ENCODE data around the gene CMSS1. TPM values are rescaled to one million over a fixed set of nuclear protein-coding genes. Genes with fewer than 3 reads are reported as not detected.

CMSS1 gene
- total and polyA plus RNA-seq, 2 donors: 14.7 to 25.0 TPM

DNA sequence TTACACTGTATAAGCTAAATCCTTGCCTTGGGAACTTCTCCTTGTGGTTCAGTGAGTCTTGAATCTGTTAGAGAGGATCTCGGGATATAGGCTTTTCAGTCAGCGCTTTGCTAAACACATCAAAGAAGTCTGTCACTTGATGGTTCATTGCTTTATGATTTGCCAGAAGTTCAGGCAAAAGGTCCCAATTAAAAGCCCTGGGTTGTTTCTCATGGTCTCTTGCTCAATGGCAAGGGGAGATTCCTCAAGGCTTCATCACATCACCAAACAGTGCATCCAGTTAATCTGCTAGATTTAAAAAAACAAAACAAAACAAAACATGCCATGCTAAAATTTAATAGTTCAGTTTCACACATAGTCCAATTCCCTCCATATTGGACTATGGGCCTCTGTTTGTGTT lies 181.9 kb downstream of the CMSS1 start:
- Histone ChIP-seq H3K4me1 (ENCODE audit: insufficient read depth) (no peaks in the 10 kb centered on the region), H3K27ac (ENCODE audit: low read depth) (no peak overlapping the region), H3K36me3 (ENCODE audit: insufficient read depth) (no peaks in the 10 kb centered on the region), H3K4me3 (ENCODE audit: low read depth, low read length) (no peak overlapping the region)
- DNase-seq (ENCODE audit: extremely low spot score): no peak
- WGBS: 98% methylated on average over 2 of the region's 2 CpGs

DNA sequence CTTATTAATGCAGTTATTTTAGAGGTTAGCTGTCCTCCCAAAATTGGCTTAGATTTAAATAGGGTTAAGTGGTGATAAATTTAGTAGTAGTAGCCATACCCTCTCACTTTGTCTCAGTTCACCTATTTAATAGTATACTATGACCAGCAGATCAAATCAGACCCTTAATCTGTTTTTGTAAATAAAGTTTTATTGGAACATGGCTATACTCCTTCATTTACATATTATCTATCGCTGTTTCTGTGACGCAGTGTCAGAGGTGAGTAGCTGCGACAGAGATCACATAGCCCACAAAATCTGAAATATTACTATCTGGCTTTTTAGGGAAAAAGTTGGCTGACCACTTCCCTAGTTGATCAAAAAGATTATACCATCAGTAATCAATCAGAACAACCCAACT lies 183.4 kb downstream of the CMSS1 start:
- no peak for DNase-seq (ENCODE audit: extremely low spot score)
- H3K27ac ChIP-seq (ENCODE audit: low read depth): no peak overlapping the region
- 94% methylated on average over 3 of the region's 3 CpGs for WGBS

DNA sequence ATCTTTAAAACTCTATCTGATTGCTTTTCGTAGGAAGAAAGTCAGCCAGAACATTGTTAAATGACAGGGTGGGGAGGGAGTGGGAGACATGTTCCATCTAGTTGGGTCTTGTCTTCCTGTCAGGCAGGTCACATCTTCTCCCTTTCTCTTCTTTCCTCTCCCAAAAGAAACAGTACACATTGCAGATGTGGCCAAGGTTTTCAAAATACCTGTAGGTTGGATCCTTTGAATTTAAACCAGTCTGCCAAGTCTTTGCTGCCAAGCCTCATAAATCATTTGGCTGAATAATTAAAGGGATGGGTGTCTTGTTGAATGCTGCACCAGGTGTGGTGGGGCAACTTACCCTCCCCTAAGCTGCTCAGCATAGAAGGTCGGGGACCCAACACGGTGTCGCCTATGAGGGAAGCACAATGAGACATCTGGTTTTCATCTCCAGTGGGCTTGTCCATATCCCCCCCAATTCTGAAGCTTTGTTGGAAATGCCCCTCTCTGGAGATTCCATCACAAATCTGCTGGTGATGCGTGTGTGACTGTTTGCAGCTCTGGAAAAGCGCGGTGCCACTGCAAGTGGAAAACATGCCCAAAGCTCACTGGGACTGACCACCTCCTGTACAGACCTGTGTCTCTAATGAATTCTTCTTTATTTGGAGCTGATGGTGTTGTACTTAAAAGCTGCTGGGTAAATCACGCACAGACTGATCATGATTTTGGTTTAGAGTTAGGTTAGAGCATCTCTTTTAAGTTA lies 184.0 kb downstream of the CMSS1 start:
- no peak overlapping the region for H3K27ac ChIP-seq (ENCODE audit: low read depth)
- DNase-seq (ENCODE audit: extremely low spot score): peak; percentile 59
- WGBS: 82% methylated on average over 8 of the region's 8 CpGs

More for the DNA sequence above, 183.4 kb downstream of the CMSS1 start:
- no peak overlapping the region for H3K4me3 ChIP-seq (ENCODE audit: low read depth, low read length)
- H3K36me3 ChIP-seq (ENCODE audit: insufficient read depth): no peaks in the 10 kb centered on the region
- H3K4me1 ChIP-seq (ENCODE audit: insufficient read depth): no peaks in the 10 kb centered on the region

DNA sequence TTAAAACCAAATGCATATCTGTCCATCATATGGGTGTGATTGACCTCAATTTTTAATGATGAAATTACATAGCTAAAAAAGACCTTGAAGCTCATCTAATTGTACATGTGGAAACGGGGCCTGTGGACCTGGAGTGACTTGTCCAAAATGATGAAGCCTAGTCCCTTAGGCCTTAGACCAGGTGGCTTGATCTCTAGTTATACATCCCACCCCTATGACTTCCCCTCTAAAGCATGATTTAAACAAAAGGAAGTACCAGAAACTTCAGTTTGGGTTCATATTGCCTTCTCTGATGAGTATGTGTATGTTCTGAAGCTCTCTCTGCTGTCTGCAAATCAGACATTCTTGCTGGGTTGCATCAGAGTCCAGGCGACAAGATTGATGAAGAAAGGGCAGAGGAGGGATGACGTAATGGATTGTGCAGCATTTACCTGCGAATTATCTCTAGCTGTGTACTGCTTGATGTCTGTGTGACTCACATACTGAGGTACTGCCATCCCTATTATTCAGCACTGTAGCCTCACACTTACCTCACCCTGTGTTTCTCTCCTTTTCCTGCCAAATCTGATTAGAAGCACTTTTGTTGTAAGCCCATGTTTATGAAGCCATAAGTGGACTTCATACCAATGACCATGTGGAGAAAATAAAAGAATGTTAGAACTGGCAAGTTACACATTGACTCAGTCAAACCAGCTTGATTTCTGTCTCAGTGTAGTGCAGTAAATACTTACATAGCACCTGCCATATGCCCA lies 185.1 kb downstream of the CMSS1 start:
- WGBS: 47% methylated on average over 4 of the region's 4 CpGs
- Histone ChIP-seq H3K4me3 (ENCODE audit: low read depth, low read length) (no peak overlapping the region), H3K27ac (ENCODE audit: low read depth) (no peak overlapping the region), H3K36me3 (ENCODE audit: insufficient read depth) (no peaks in the 10 kb centered on the region), H3K4me1 (ENCODE audit: insufficient read depth) (no peaks in the 10 kb centered on the region)
- DNase-seq (ENCODE audit: extremely low spot score): peak; percentile 62

More for the DNA sequence above, 184.0 kb downstream of the CMSS1 start:
- no peak overlapping the region for H3K4me3 ChIP-seq (ENCODE audit: low read depth, low read length)
- H3K4me1 ChIP-seq (ENCODE audit: insufficient read depth): no peaks in the 10 kb centered on the region
- no peaks in the 10 kb centered on the region for H3K36me3 ChIP-seq (ENCODE audit: insufficient read depth)

DNA sequence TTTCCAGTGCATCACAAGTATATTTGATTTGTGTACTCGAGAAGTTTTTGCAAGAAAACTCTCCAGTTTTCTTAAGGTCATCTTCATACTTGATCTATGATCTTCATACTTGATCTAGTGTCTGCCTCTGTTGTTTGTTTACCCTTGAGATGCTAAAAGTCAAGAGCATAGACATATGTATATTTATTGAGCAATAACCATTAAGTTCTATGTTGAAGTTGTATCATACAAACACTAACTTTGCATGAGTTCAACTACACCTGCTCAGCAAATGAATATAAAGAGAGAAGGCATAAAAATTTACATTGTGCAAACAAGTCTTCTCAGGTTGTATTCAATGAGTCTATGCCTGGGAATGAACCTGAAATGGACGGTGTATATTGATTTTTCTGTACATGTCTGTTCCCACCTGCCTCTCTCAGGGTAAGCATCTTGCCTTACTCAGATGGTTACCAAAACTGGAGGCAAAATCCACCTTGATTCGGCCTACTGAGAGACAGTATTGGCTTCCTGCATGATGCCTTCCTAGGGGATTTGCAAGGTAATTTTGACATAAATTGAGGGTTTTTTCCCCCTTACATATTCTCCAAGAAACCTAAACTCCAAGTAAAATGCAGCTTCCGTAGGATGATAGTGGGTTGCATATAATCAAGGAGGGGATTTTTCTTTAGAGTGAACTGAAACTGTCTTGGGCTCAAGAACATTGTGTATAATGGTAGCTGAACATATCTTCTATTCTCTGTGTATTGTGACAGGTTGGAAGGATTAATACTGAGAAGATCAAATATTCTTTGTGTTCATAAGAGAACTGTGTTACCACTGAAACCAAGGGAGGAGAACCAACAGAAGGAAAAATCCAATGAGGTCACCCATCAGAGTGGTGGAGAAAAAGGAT lies 186.2 kb downstream of the CMSS1 start:
- Histone ChIP-seq H3K27ac (ENCODE audit: low read depth) (no peak overlapping the region), H3K4me3 (ENCODE audit: low read depth, low read length) (no peak overlapping the region), H3K4me1 (ENCODE audit: insufficient read depth) (no peaks in the 10 kb centered on the region), H3K36me3 (ENCODE audit: insufficient read depth) (no peaks in the 10 kb centered on the region)
- 96% methylated on average over 4 of the region's 4 CpGs for WGBS
- DNase-seq (ENCODE audit: extremely low spot score): no peak

DNA sequence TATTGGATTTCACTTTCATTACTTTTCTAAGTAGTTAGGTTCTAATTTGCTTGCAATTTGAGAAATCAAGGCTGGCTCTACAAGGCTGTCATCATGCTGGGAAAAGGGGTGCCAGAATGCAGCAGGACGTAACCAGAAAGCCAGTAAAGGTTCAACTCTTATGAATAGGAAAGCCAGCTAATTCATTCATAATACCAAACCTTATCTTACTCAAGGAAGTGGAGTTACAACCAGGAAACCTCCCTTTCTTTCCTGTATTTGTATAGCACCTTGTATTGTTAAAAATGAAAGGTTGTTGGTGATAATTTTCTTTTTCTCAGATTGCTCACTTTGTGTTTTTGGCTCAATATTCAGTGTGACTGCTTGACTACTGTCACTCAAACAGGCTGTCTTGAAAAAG lies 187.3 kb downstream of the CMSS1 start:
- Histone ChIP-seq H3K27ac (ENCODE audit: low read depth) (no peak overlapping the region), H3K4me3 (ENCODE audit: low read depth, low read length) (no peak overlapping the region), H3K36me3 (ENCODE audit: insufficient read depth) (no peaks in the 10 kb centered on the region), H3K4me1 (ENCODE audit: insufficient read depth) (no peaks in the 10 kb centered on the region)
- 80% methylated on average over 1 of the region's 1 CpG for WGBS
- DNase-seq (ENCODE audit: extremely low spot score): no peak

DNA sequence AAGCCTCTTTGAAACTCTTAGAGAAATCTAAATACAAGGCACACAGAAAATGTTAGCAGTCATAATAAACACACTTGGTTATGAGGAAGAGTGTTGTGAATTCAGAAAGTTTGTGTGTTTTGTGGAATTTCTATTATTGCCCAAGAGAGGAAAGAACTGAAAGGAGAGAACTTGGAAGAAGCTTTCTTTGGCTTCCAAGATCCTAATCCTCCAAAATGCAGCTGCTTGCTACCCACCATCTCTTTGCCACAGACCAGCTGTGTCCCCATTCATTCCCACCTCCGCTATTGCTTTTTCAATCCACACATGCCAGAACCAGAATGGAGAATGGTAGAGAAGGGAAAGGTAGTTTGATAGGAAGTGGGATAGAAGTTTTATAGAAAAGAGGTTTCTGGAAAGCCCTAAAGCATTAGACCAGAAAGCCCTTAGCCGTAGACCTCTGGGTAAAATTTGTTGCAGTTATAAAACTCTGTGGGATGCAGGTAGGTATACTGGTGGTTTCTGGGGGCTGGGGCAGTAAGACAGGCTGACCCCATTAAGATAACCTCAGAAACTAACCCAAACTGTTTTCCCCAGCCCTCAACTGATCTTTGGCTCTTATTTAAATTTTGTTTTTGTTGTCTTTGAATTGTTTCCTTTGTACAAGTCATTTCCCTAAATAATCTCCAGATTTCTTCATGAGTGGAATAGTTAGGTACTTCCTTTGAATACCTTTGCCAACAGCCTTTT lies 188.2 kb downstream of the CMSS1 start:
- no peaks in the 10 kb centered on the region for H3K4me1 ChIP-seq (ENCODE audit: insufficient read depth)
- no peak overlapping the region for H3K27ac ChIP-seq (ENCODE audit: low read depth)
- no peak overlapping the region for H3K4me3 ChIP-seq (ENCODE audit: low read depth, low read length)
- H3K36me3 ChIP-seq (ENCODE audit: insufficient read depth): no peaks in the 10 kb centered on the region
- 73% methylated on average over 2 of the region's 2 CpGs for WGBS
- no peak for DNase-seq (ENCODE audit: extremely low spot score)

DNA sequence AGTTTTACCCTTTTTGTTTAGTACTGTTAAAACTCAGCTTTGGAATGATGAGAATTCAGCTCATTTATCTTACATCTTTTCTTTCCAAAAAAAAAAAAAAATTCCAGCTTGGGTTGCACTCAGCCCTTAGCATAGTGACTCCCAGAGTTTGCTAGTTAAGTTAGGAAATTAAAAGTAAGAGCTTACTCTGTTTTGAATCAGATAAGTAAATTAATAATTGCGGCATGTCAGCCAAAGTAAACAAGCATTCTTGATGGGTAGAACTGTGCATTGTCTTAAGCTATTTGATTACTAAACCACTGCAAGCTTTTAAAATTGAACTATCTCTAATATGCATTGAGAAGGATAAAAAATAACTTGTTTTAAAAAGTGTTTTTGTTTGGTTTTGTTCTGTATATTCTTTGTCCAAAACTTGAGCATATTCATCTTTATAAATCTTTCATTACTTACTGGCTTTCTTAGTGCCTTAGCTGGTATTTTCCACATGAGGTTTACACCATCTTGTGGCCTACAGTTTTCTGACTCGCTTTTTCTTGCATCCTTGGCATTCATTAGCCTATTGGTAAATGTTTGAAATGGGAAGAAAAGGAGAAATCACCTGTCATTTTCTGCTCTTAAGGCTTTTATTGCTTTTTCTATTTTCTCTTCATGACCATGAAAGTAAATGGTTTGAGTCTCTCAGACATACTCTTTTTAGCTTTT lies 189.1 kb downstream of the CMSS1 start:
- no peak for DNase-seq (ENCODE audit: extremely low spot score)
- Histone ChIP-seq H3K36me3 (ENCODE audit: insufficient read depth) (no peaks in the 10 kb centered on the region), H3K4me3 (ENCODE audit: low read depth, low read length) (no peak overlapping the region), H3K27ac (ENCODE audit: low read depth) (no peak overlapping the region), H3K4me1 (ENCODE audit: insufficient read depth) (no peaks in the 10 kb centered on the region)
- WGBS: 33% methylated on average over 2 of the region's 2 CpGs

DNA sequence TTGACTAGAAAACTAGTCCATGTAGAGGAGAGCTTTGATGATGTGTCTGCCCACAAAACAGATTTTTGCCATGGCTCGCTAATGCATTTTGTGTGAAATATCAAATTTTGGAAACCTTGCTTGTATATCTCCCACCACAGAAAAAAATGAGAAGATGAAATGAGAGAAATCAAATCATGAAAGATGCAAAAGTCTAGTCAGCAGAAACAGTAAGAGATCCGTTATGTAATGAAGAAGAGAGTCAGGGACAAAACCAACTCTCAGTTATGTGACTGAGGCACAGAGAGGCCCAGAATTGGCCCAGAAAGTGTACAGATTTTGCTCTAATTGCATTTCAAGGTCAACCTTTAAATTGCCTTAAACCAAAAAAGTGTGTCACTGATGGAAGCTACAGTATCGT lies 189.7 kb downstream of the CMSS1 start:
- no peak overlapping the region for H3K4me3 ChIP-seq (ENCODE audit: low read depth, low read length)
- WGBS: 94% methylated on average over 3 of the region's 3 CpGs
- no peak overlapping the region for H3K27ac ChIP-seq (ENCODE audit: low read depth)
- H3K36me3 ChIP-seq (ENCODE audit: insufficient read depth): no peaks in the 10 kb centered on the region
- no peak for DNase-seq (ENCODE audit: extremely low spot score)
- H3K4me1 ChIP-seq (ENCODE audit: insufficient read depth): no peaks in the 10 kb centered on the region

DNA sequence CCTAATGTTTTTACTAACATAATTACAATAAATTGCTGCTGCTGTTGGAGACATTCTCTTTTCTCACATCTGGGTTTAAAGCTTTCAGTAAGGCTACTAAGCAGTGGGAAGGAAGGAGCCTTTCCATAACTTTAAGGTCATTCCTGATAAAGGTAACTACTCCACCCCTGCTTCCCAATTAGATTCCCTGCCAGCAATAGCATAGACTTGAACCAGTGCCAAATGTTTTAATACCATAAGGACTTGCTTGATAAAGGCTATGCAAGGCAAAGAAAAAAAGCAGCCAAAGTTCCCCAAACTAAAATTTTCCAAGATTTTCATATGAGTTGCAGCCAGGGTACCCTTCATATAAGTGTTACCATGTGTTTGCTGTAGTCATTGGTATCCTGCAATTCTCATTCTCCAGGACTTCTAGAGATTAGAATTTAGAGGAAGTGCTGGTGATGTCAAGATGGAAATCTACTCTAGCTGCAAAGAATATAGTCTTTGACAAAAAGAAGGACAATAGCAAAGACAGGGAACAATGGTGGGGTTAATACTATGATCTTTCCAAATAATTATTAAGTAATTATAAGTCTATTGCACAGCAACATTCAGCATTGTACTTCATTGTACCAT lies 190.5 kb downstream of the CMSS1 start:
- no peaks in the 10 kb centered on the region for H3K4me1 ChIP-seq (ENCODE audit: insufficient read depth)
- H3K27ac ChIP-seq (ENCODE audit: low read depth): no peak overlapping the region
- no peak for DNase-seq (ENCODE audit: extremely low spot score)

DNA sequence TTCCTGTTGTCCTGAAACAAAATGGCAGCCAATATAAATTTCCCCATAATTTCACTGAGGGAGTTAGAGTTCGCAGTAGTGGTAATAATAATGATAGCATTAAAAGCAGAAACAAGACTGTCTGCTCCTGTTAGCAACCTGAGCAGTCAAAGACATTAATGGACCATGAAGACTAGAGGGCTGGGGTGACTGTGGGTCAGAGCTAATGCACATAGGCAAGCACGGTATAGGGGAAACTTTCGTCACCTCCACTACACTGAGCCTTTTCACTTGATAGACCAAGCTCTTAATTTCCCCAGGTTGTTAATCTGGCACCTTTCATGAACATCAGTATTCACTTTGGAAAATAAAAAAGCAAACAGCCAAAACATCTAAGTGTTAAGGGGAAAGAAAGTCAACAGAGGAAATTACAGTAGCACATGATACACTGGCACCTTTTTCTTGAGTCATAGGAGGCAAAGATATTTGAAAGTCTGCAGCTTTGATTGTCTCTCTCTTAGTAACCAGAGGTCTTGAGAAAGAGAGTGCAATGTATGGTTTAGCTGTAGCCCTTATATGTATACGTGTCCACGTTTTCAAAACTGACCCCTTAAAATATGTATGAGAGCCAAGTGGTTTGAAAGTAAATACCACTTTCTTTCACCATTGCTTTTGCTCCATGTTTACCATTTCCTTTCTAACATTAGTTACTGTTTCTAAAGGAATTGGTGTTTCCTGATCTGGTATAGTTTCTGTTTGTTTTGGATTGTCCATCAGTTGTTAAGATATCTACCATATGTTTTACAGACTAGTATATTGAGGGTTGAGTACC lies 191.8 kb downstream of the CMSS1 start:
- no peak for DNase-seq (ENCODE audit: extremely low spot score)
- 80% methylated on average over 5 of the region's 5 CpGs for WGBS
- Histone ChIP-seq H3K27ac (ENCODE audit: low read depth) (no peak overlapping the region), H3K36me3 (ENCODE audit: insufficient read depth) (no peaks in the 10 kb centered on the region), H3K4me1 (ENCODE audit: insufficient read depth) (no peaks in the 10 kb centered on the region), H3K4me3 (ENCODE audit: low read depth, low read length) (no peak overlapping the region)

More for the DNA sequence above, 190.5 kb downstream of the CMSS1 start:
- H3K4me3 ChIP-seq (ENCODE audit: low read depth, low read length): no peak overlapping the region
- no peaks in the 10 kb centered on the region for H3K36me3 ChIP-seq (ENCODE audit: insufficient read depth)

DNA sequence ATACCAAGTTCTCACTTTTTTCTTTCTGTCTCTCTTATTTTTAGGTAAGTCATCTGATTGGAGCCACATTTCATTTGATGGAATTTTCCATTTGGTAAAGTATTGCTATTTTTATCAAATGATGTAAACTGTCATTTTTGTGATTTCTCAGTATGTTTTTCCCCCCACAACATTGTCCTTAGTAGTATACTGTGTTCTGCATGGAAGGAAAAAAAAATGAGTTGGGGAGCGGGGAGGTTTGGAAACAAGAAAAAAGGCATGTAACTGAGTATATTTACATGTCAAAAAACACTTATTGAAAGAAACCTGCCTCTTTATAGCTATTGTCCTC lies 192.4 kb downstream of the CMSS1 start:
- no peaks in the 10 kb centered on the region for H3K36me3 ChIP-seq (ENCODE audit: insufficient read depth)
- no peaks in the 10 kb centered on the region for H3K4me1 ChIP-seq (ENCODE audit: insufficient read depth)
- DNase-seq (ENCODE audit: extremely low spot score): no peak
- no peak overlapping the region for H3K4me3 ChIP-seq (ENCODE audit: low read depth, low read length)
- no peak overlapping the region for H3K27ac ChIP-seq (ENCODE audit: low read depth)
- WGBS: 98% methylated on average over 1 of the region's 1 CpG

Measured in urinary bladder (tissue), 4 donors.